ENCODE results near the gene GCM1. TPM values are rescaled to one million over a fixed set of nuclear protein-coding genes. Genes with fewer than 3 reads are reported as not detected.

The GCM1 gene
- total and polyA plus RNA-seq, 2 donors (not counting 1 experiment from before 2014, with no cell fraction given) = 0.57 to 1.5 TPM

- TF ChIP-seq EZH2 (IDR thresholded peaks at IDR 0.05; ENCODE audit: borderline replicate concordance, insufficient read depth, low read depth, low read length, poor library complexity, severe bottlenecking) = no peak
- TF ChIP-seq CTCF (IDR thresholded peaks at IDR 0.05) = peak; percentile 100
- ATAC-seq (ENCODE audit: low read depth) (peak; percentile 99), DNase-seq (peak; percentile 93)
- Mint-ChIP-seq H3K27ac (peak overlapping the region; percentile 81), H3K9me3 (ENCODE audit: insufficient read depth) (no peaks in the 10 kb centered on the region), H3K27me3 (no peaks in the 10 kb centered on the region), H3K4me3 (peak overlapping the region; percentile 65), H3K4me1 (peaks cover 24% of the 10 kb centered on the region)
- intact Hi-C loops (cut with micrococcal nuclease) = loop anchor here (1.0 to 5.0 kb wide), 10 partner anchors 73 to 555 kb away; partner anchors contain the start of gene ELOVL5
- peak overlapping the region; percentile 76 to 88 for H3K27ac ChIP-seq (ENCODE audit: low read length in 2 of 2)
- H3K4me1 ChIP-seq (ENCODE audit: control insufficient read depth in 2 of 2, insufficient read depth in 2 of 2, low read length in 2 of 2) = peaks cover 28 to 30% of the 10 kb centered on the region in 2 donors
- no peaks in the 10 kb centered on the region for H3K36me3 ChIP-seq (replicated peaks in 1 of 2; ENCODE audit: control extremely low read depth in 1 of 2, control insufficient read depth in 1 of 2, extremely low read depth in 1 of 2, insufficient read depth in 2 of 2, low read length in 1 of 2)
- ChIA-PET CTCF (interaction anchor here (0.7 to 7.5 kb wide), 63 partner anchors 9 to 565 kb away, joined by 3 to 190 read pairs (median 7); partner anchors contain the start of genes ELOVL5 and GCLC), POLR2A (interaction anchor here (0.8 to 2.1 kb wide), 6 partner anchors 16 to 312 kb away, joined by 3 to 14 read pairs (median 8); partner anchors contain the start of gene ELOVL5)
- WGBS (ENCODE audit: insufficient coverage) = 16% methylated on average over 16 of the region's 20 CpGs
- peak overlapping the region; percentile 71 for H3K4me2 ChIP-seq (replicated peaks; ENCODE audit: low read depth, low read length, poor library complexity, severe bottlenecking)
- H3K9me3 ChIP-seq (ENCODE audit: control extremely low read depth in 1 of 3, control insufficient read depth in 2 of 3, insufficient read depth in 1 of 3, low read length in 2 of 3) = no peaks in the 10 kb centered on the region
- H3K9ac ChIP-seq (ENCODE audit: low read length) = peak overlapping the region; percentile 49
- no peaks in the 10 kb centered on the region for H3K27me3 ChIP-seq (replicated peaks in 1 of 4; ENCODE audit: control extremely low read depth in 1 of 4, control insufficient read depth in 3 of 4, insufficient read depth in 4 of 4, low read length in 3 of 4)
- H3K4me3 ChIP-seq (ENCODE audit: control extremely low read depth in 1 of 5, extremely low read depth in 1 of 5, insufficient read depth in 1 of 5, low read depth in 2 of 5, low read length in 4 of 5) = peak overlapping the region in 3 of 5 experiments; percentile 29 to 40 (median 34)
- H4K20me1 ChIP-seq (ENCODE audit: control insufficient read depth, insufficient read depth, low read length, poor library complexity, severe bottlenecking) = no peaks in the 10 kb centered on the region
- peak overlapping the region; percentile 71 for H2AFZ ChIP-seq (ENCODE audit: insufficient read depth, low read depth, low read length, poor library complexity, severe bottlenecking)
- H3K79me2 ChIP-seq (ENCODE audit: control insufficient read depth, insufficient read depth, low read length) = peaks cover 13% of the 10 kb centered on the region
Measured at GRCh38 chr6:53171605-53172467, 23.2 kb upstream of the GCM1 start.
